Activated naive CD4-positive, alpha-beta T cell treated with anti-CD3 and anti-CD28 coated beads, Interleukin-2, amount 10 ng/mL, durations not matched to agents 7 days and 5 days (primary cell): Measurements from ENCODE around the gene MTCL1.

Source experiments
- CTCF ChIA-PET: fragments of 350-600 bp; sonication (Branson Sonifier 250); formaldehyde crosslinking; loops from one replicate; lab custom pipeline; 2021; ENCODE audit warnings: antibody characterized with exemption; lab: Charles Lee
- DNase-seq: peaks from one replicate; pipeline ENCODE4 v3.0.0-alpha.2; 2020
- H3K27ac Mint-ChIP-seq: one replicate; pipeline ENCODE4 v1.8.0; 2021; ENCODE audit warnings: mild to moderate bottlenecking, moderate library complexity, mixed read lengths
- H3K27me3 Mint-ChIP-seq: one replicate; pipeline ENCODE4 v1.8.0; 2021; ENCODE audit warnings: mild to moderate bottlenecking, mixed read lengths
- H3K36me3 Mint-ChIP-seq: one replicate; pipeline ENCODE4 v1.8.0; 2021; ENCODE audit warnings: mixed read lengths
- H3K4me1 Mint-ChIP-seq: one replicate; pipeline ENCODE4 v1.8.0; 2021; ENCODE audit warnings: mixed read lengths
- H3K4me3 Mint-ChIP-seq: one replicate; pipeline ENCODE4 v1.8.0; 2021; ENCODE audit warnings: mild to moderate bottlenecking, moderate library complexity, mixed read lengths
- H3K9me3 Mint-ChIP-seq: one replicate; pipeline ENCODE4 v1.8.0; 2021; ENCODE audit warnings: mixed read lengths

Gene MTCL1

DNA sequence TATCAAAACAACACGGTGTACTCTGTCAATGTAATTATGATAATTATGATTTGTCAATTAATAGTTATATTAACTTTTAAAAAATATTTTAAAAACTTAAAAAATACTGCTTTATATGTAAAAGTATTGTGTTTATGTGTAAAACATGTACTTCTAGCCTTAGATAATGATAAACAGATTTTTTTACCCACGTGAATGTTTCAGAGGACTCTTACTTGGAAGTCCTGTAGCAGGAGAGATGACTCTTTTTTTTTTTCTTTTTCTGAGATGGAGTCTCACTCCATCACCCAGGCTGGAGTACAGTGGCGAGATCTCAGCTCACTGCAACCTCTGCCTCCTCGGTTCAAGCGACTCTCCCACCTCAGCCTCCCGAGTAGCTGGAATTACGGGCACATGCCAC, 6.2 kb upstream of the MTCL1 start:
- CTCF ChIA-PET, result interaction anchor here (0.7 to 1.1 kb wide), 2 partner anchors 30 to 49 kb away, joined by 3 read pairs; no protein-coding TSS in a partner anchor
- Mint-ChIP-seq H3K4me1 (peaks cover 4% of the 10 kb centered on the region), H3K27me3 (peaks cover 49% of the 10 kb centered on the region), H3K27ac (no peak overlapping the region), H3K4me3 (no peak overlapping the region), H3K9me3 (no peaks in the 10 kb centered on the region), H3K36me3 (no peaks in the 10 kb centered on the region)
- no peak for DNase-seq

DNA sequence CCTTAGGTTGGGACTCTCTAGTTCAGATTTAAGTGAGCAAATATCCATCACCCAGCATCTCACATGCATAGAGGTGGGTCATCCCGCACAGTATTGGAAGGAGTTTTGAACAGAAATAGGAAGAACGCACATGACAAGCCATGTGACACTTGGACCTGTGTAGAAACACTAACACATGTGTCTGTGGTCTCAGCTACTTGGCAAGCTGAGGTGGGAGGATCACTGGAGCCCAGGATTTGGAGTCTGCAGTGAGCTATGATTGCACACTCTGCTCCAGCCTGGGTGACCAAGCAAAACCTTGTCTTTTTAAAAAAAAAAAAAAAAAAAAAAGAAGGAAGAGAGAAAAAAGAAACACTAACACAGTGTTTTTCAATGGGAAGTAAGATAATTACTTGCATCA, 5.4 kb upstream of the MTCL1 start:
- Mint-ChIP-seq H3K4me1 (peaks cover 10% of the 10 kb centered on the region), H3K27ac (no peak overlapping the region), H3K27me3 (peaks cover 57% of the 10 kb centered on the region), H3K36me3 (no peaks in the 10 kb centered on the region), H3K9me3 (no peaks in the 10 kb centered on the region), H3K4me3 (no peak overlapping the region)
- CTCF ChIA-PET, result interaction anchor here (1.1 kb wide), 1 partner anchor 31 kb away, joined by 3 read pairs; no protein-coding TSS in a partner anchor
- DNase-seq, result no peak

GRCh38 chr18:8701546-8702118, 3.7 kb upstream of the MTCL1 start:
- Mint-ChIP-seq H3K27me3 (peaks cover 65% of the 10 kb centered on the region), H3K36me3 (no peaks in the 10 kb centered on the region), H3K4me1 (peaks cover 10% of the 10 kb centered on the region), H3K4me3 (no peak overlapping the region), H3K27ac (no peak overlapping the region), H3K9me3 (no peaks in the 10 kb centered on the region)
- CTCF ChIA-PET, result no interaction called here
- DNase-seq, result no peak

GRCh38 chr18:8702668-8703067, 2.7 kb upstream of the MTCL1 start:
- CTCF ChIA-PET, result no interaction called here
- DNase-seq, result no peak
- H3K9me3 Mint-ChIP-seq, result no peaks in the 10 kb centered on the region
- H3K27me3 Mint-ChIP-seq, result peaks cover 75% of the 10 kb centered on the region
- H3K27ac Mint-ChIP-seq, result no peak overlapping the region
- H3K36me3 Mint-ChIP-seq, result no peaks in the 10 kb centered on the region
- H3K4me1 Mint-ChIP-seq, result peaks cover 20% of the 10 kb centered on the region
- H3K4me3 Mint-ChIP-seq, result no peak overlapping the region

- Mint-ChIP-seq H3K27ac (no peak overlapping the region), H3K4me3 (no peak overlapping the region)
- CTCF ChIA-PET, result interaction anchor here (1.9 kb wide), 1 partner anchor 285 kb away, joined by 6 read pairs; no protein-coding TSS in a partner anchor
These were observed 2.2 kb upstream of the MTCL1 start for GRCh38 chr18:8703092-8703709.

GRCh38 chr18:8703781-8704301, 1.5 kb upstream of the MTCL1 start:
- no peaks in the 10 kb centered on the region for H3K9me3 Mint-ChIP-seq
- peaks cover 87% of the 10 kb centered on the region for H3K27me3 Mint-ChIP-seq
- DNase-seq, result no peak
- H3K36me3 Mint-ChIP-seq, result no peaks in the 10 kb centered on the region
- H3K4me1 Mint-ChIP-seq, result peaks cover 20% of the 10 kb centered on the region
- CTCF ChIA-PET, result interaction anchor here (1.5 to 1.9 kb wide), 2 partner anchors 8 to 284 kb away, joined by 3 to 6 read pairs; no protein-coding TSS in a partner anchor
- H3K4me3 Mint-ChIP-seq, result peak overlapping the region; percentile 81
- no peak overlapping the region for H3K27ac Mint-ChIP-seq

More at GRCh38 chr18:8703092-8703709, 2.2 kb upstream of the MTCL1 start:
- H3K4me1 Mint-ChIP-seq, result peaks cover 20% of the 10 kb centered on the region
- peaks cover 80% of the 10 kb centered on the region for H3K27me3 Mint-ChIP-seq
- H3K9me3 Mint-ChIP-seq, result no peaks in the 10 kb centered on the region
- DNase-seq, result no peak
- H3K36me3 Mint-ChIP-seq, result no peaks in the 10 kb centered on the region

- DNase-seq, result peak; percentile 89
- CTCF ChIA-PET, result interaction anchor here (1.5 to 1.9 kb wide), 2 partner anchors 9 to 283 kb away, joined by 3 to 6 read pairs; no protein-coding TSS in a partner anchor
- Mint-ChIP-seq H3K9me3 (no peaks in the 10 kb centered on the region), H3K27ac (no peak overlapping the region), H3K27me3 (peaks cover 88% of the 10 kb centered on the region), H3K36me3 (no peaks in the 10 kb centered on the region), H3K4me1 (peaks cover 20% of the 10 kb centered on the region), H3K4me3 (peak overlapping the region; percentile 81)
These were observed 757 bp upstream of the MTCL1 start for GRCh38 chr18:8704361-8705237.

GRCh38 chr18:8705961-8706790, 820 bp downstream of the MTCL1 start:
- peaks cover 20% of the 10 kb centered on the region for H3K4me1 Mint-ChIP-seq
- peaks cover 79% of the 10 kb centered on the region for H3K27me3 Mint-ChIP-seq
- H3K36me3 Mint-ChIP-seq, result no peaks in the 10 kb centered on the region
- H3K27ac Mint-ChIP-seq, result no peak overlapping the region
- DNase-seq, result peak; percentile 40
- H3K4me3 Mint-ChIP-seq, result peak overlapping the region; percentile 73
- peaks cover 3% of the 10 kb centered on the region for H3K9me3 Mint-ChIP-seq
- CTCF ChIA-PET, result no interaction called here

DNA sequence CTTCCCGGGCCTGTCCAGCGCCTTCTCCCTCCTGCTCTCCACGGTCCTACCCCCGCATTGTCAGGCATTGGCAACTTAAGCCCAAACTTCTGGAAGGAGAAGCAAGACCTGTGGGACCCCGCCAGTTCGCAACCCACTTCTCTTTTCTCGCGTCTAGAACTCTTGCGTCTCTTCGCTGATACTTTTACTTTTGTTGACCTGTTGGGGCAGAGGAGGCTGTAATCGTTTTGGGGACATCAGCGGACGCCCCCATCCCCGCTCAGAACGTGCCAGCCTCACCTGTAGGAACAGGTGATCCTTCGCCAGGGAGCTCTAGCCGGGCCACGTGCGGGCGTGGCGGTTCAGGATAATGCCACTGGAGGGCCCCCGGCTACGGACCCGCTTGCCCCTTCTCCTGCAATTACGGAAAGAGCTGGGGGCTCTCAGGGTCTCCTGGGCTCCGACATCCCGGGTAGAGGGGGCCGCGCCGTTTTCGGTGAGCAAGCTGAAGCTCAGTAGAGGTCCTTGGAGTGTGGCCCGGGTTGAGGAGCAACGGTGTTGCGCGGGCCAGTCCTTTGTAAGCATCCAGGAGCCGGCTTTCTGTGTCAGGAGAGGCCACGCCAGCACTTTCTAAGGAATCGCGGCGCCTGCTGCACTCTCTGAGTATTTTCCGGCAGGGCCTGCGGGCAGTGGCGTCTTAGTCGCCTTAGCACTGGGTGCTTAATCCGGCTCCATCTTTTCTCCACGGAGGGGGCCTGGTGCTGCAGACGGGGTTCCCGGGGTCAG, 1.6 kb downstream of the MTCL1 start:
- Mint-ChIP-seq H3K4me3 (peak overlapping the region; percentile 73), H3K9me3 (peaks cover 3% of the 10 kb centered on the region), H3K27ac (no peak overlapping the region), H3K4me1 (peaks cover 20% of the 10 kb centered on the region), H3K27me3 (peaks cover 75% of the 10 kb centered on the region), H3K36me3 (no peaks in the 10 kb centered on the region)
- CTCF ChIA-PET, result no interaction called here
- peak; percentile 23 for DNase-seq

- Mint-ChIP-seq H3K4me3 (peak overlapping the region; percentile 6), H3K27me3 (peaks cover 74% of the 10 kb centered on the region), H3K4me1 (peaks cover 20% of the 10 kb centered on the region), H3K36me3 (no peaks in the 10 kb centered on the region), H3K9me3 (peaks cover 3% of the 10 kb centered on the region), H3K27ac (no peak overlapping the region)
- no peak for DNase-seq
- CTCF ChIA-PET, result interaction anchor here (0.6 kb wide), 1 partner anchor 94 kb away, joined by 3 read pairs; no protein-coding TSS in a partner anchor
These were observed 2.4 kb downstream of the MTCL1 start for GRCh38 chr18:8707556-8708300.

DNA sequence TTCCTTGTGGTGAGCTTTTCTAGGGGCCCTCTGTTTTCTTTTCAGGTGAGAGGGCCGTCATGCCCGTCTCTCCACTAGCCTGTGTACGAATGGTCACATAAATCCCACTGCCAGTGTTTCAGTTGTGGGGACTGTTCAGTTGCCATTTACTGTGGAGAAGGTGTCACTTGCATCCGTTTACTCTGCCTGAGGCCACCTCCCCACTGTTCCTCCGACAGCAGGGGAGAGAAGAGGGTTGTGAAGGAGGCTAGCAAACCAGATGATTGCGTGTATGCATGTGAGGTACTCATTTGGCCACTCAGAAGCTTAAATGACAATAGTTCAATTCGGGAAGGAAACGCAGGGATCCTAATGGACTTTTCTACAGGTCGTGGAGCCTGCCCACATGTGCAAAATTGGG, 3.3 kb downstream of the MTCL1 start:
- Mint-ChIP-seq H3K27me3 (peaks cover 67% of the 10 kb centered on the region), H3K4me3 (no peak overlapping the region), H3K9me3 (peaks cover 3% of the 10 kb centered on the region), H3K36me3 (no peaks in the 10 kb centered on the region), H3K4me1 (peaks cover 20% of the 10 kb centered on the region), H3K27ac (no peak overlapping the region)
- CTCF ChIA-PET, result no interaction called here
- DNase-seq, result no peak

GRCh38 chr18:8709248-8710059, 4.1 kb downstream of the MTCL1 start:
- DNase-seq, result no peak
- CTCF ChIA-PET, result no interaction called here
- H3K36me3 Mint-ChIP-seq, result no peaks in the 10 kb centered on the region
- H3K4me3 Mint-ChIP-seq, result no peak overlapping the region
- peaks cover 62% of the 10 kb centered on the region for H3K27me3 Mint-ChIP-seq
- H3K27ac Mint-ChIP-seq, result no peak overlapping the region
- H3K9me3 Mint-ChIP-seq, result peaks cover 3% of the 10 kb centered on the region
- H3K4me1 Mint-ChIP-seq, result peaks cover 12% of the 10 kb centered on the region
